Activated CD4-positive, CD25-positive, alpha-beta regulatory T cell treated with anti-CD3 and anti-CD28 coated beads, Interleukin-2, amount 50 U/mL, for 16 hours (primary cell): ENCODE results near the gene SOCS3.
"Not testable (repeated sequence)": the region's sequence is repeated elsewhere in the genome, so short reads cannot be mapped to it uniquely, and the experiment has no call there.

Experiments
- DNase-seq: peaks from one replicate; pipeline ENCODE4 v3.0.0-alpha.2; 2020; ENCODE audit warnings: low read depth, low spot score

Gene SOCS3

DNA sequence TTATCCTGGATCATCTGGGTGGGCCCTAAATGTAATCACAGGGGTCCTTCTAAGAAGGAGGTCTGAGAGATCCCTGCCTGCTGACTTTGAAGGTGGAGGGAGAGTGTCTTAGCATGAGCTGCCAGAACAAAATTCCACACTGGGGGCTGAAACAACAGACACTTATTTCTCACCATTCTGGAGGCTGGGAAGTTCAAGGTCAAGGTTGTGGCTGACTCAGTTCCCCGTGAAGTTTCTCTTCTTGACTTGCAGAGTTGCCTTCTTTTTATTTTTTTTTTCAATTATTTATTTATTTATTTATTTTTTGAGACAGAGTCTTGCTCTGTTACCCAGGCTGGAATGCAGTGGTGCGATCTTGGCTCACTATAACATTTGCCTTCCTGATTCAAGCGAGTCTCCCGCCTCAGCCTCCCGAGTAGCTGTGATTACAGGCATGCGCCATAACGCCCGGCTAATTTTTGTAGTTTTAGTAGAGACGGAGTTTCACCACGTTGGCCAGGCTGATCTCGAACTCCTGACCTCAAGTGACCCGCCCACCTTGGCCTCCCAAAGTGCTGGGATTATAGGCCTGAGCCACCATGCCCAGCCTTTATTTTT lies 50.1 kb downstream of the SOCS3 start:
- not testable (repeated sequence) for DNase-seq

DNA sequence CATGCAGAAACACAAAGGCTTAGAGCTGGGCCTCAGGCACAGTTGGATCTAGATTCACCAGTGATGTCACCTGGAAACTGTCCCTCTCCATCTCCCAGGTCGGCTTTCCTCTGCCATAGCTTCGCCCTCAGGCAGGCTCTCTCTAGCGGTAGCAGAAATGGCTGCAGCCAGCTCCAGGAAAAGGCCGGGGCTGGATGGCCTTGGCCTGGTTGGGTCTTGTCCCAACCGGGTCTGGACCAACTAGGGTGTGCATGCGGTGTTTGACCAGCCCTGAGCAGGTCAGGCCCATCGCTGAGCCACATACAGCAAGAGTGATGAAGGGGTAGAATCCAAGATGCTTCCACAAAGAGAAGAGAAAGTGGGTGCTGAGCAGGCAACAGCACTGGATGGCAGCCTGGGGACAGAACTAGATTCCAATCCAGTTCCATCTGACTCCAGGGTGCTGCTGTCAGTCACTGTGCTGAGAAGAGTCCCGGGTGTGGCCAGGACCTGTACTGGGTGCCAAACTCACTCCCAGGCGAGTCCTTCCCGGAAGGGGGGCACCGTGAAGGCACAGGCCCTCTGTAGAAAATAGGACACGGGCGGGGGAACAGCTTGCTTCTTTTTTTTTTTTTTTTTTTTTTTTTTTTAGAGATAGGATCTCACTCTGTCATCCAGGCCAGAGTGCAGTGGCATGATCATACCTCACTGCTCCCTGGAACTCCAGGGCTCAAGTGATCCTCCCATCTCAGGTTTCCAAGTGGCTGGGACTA lies 51.8 kb downstream of the SOCS3 start:
- DNase-seq = no peak

DNA sequence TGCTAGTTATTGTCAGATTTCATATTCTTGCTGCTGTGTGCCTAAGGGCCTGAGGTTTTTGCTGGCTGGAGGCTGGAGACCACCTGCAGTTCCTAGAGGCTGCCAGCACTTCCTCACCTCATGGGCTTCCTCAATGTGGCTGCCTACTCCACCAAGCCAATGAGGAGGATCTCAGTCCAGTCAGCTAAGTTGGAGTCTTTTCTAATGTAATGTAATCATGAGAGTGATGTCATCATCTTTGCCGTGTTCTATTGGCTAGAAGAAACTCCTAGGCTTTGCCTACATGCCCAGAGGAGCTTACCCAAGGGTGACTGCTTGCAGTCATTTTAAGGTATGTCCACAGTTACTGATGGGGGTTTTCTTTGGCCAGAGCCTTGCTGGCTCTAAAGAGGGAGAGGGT lies 53.0 kb downstream of the SOCS3 start:
- DNase-seq = no peak
